OCI-LY7 (cell line): ENCODE measurements around the gene UBE2L3. TPM values are rescaled to one million over a fixed set of nuclear protein-coding genes. Genes with fewer than 3 reads are reported as not detected.
"Not testable (repeated sequence)": the region's sequence is repeated elsewhere in the genome, so short reads cannot be mapped to it uniquely, and the experiment has no call there.

Source experiments
- BruUV-seq: library from RNA; stranded (reverse); fragments of 400-500 nt; replicated peaks from 2 replicates; lab custom pipeline; 2021; lab: Mats Ljungman, UMichigan
- CTCF ChIA-PET: fragments of 300-600 bp; sonication (Branson Sonifier 250); formaldehyde crosslinking; loops from one replicate; lab custom pipeline; 2022; ENCODE audit warnings: antibody characterized with exemption; ENCODE audit not compliant: unreplicated experiment; lab: Charles Lee
- POLR2A ChIA-PET: fragments of 300-600 bp; sonication (Branson Sonifier 250); formaldehyde crosslinking; loops from one replicate; lab custom pipeline; 2022; ENCODE audit warnings: antibody characterized with exemption; lab: Charles Lee
- DNase-seq: peaks from one replicate; pipeline ENCODE4 v3.0.0-alpha.2; 2015; ENCODE audit warnings: low spot score
- H2AFZ ChIP-seq: fragments of 200-600 bp; sonication (generic), shearing (Covaris generic); 2 replicates; pipeline ENCODE4 v1.6.1; 2014; ENCODE audit warnings: mild to moderate bottlenecking, antibody characterized with exemption, low read length, moderate library complexity
- H3K27ac ChIP-seq: fragments of 200-600 bp; sonication (generic); 2 replicates; pipeline ENCODE4 v1.5.1; 2014; ENCODE audit warnings: mixed run types, low read depth, mild to moderate bottlenecking, moderate library complexity, low read length, inconsistent platforms; ENCODE audit not compliant: poor library complexity, severe bottlenecking
- H3K36me3 ChIP-seq: fragments of 200-600 bp; sonication (generic); 2 replicates; pipeline ENCODE4 v1.6.1; 2014; ENCODE audit warnings: mild to moderate bottlenecking, antibody characterized with exemption, low read length, moderate library complexity, mixed read lengths; ENCODE audit not compliant: insufficient read depth
- H3K4me1 ChIP-seq: fragments of 200-600 bp; sonication (generic); 2 replicates; pipeline ENCODE4 v1.5.1; 2014; ENCODE audit warnings: mild to moderate bottlenecking, low read length; ENCODE audit not compliant: insufficient read depth, poor library complexity, severe bottlenecking
- H3K4me2 ChIP-seq: fragments of 200-600 bp; sonication (generic); 2 replicates; pipeline ENCODE4 v1.6.1; 2014; ENCODE audit warnings: mild to moderate bottlenecking, low read length
- H3K4me3 ChIP-seq: fragments of 200-600 bp; sonication (generic); 2 replicates; pipeline ENCODE4 v1.5.1; 2014; ENCODE audit warnings: mild to moderate bottlenecking, low read depth, low read length; ENCODE audit not compliant: poor library complexity, severe bottlenecking
- H3K79me2 ChIP-seq: fragments of 200-600 bp; sonication (generic); 2 replicates; pipeline ENCODE4 v1.6.1; 2016; ENCODE audit warnings: low read depth, mild to moderate bottlenecking, low read length, moderate library complexity, mixed read lengths; ENCODE audit not compliant: insufficient read depth
- H3K9me2 ChIP-seq: fragments of 200-600 bp; sonication (generic); 2 replicates; pipeline ENCODE4 v1.6.1; 2016; ENCODE audit warnings: mild to moderate bottlenecking, low read length, mixed read lengths; ENCODE audit not compliant: insufficient read depth
- H3K9me3 ChIP-seq: fragments of 200-600 bp; sonication (generic); 2 replicates; pipeline ENCODE4 v1.6.1; 2014; ENCODE audit warnings: mild to moderate bottlenecking, mixed run types, low read length, mixed read lengths
- H4K20me1 ChIP-seq: fragments of 200-600 bp; sonication (generic); 2 replicates; pipeline ENCODE4 v1.6.1; 2014; ENCODE audit warnings: mild to moderate bottlenecking, antibody characterized with exemption, low read length, moderate library complexity, mixed read lengths; ENCODE audit not compliant: insufficient read depth
- CTCF ChIP-seq: fragments of 200-600 bp; sonication (generic); conservative IDR thresholded peaks from 2 replicates; pipeline ENCODE4 v1.5.1; 2014; ENCODE audit warnings: mild to moderate bottlenecking, antibody characterized with exemption, low read length, moderate library complexity, mixed read lengths
- EZH2phosphoT487 ChIP-seq: fragments of 200-600 bp; sonication (generic); IDR thresholded peaks from 2 replicates; pipeline ENCODE4 v1.6.1; 2018; ENCODE audit warnings: low read depth, borderline replicate concordance, mild to moderate bottlenecking, mixed run types, antibody characterized with exemption, low read length, moderate library complexity, mixed read lengths
- intact Hi-C: fragments of 100-400 bp; cut with micrococcal nuclease; formaldehyde crosslinking; loops from one replicate; pipeline ENCODE4 v1.10.0; 2022; ENCODE audit not compliant: unreplicated experiment
- total RNA-seq, 2 experiments: library from RNA; depleted of rRNA in 1 of 2; stranded (reverse); fragments of >200 nt in 1 of 2; shearing (Covaris generic) in 1 of 2; gene quantifications; 2 replicates each; pipeline ENCODE4 v1.2.3, GENCODE V29; 2014 to 2022

Gene UBE2L3
- total RNA-seq, 2 experiments from 2014 or later: 63.8 to 67.1 TPM

- BruUV-seq: no TSS peak
- no peak for DNase-seq
- H3K9me2 ChIP-seq: no peaks in the 10 kb centered on the region
- H2AFZ ChIP-seq: no peak overlapping the region
- no peak overlapping the region for H3K4me3 ChIP-seq
- peaks cover 26% of the 10 kb centered on the region for H3K4me1 ChIP-seq
- H3K36me3 ChIP-seq: peaks cover 70% of the 10 kb centered on the region
- no peak overlapping the region for H3K4me2 ChIP-seq
- ChIA-PET CTCF (interaction anchor here (1.0 kb wide), 1 partner anchor 12 kb away, joined by 3 read pairs; no protein-coding TSS in a partner anchor), POLR2A (interaction anchor here (2.0 kb wide), 1 partner anchor 9 kb away, joined by 6 read pairs; no protein-coding TSS in a partner anchor)
- TF ChIP-seq CTCF: no peak
- no peak for TF ChIP-seq EZH2phosphoT487
- peaks cover 55% of the 10 kb centered on the region for H4K20me1 ChIP-seq
- no peak overlapping the region for H3K27ac ChIP-seq
- intact Hi-C loops: no loop called here
- H3K9me3 ChIP-seq: no peaks in the 10 kb centered on the region
- peaks cover 100% of the 10 kb centered on the region for H3K79me2 ChIP-seq
Measured at GRCh38 chr22:21573293-21573734, 5.8 kb downstream of the UBE2L3 start.

DNA sequence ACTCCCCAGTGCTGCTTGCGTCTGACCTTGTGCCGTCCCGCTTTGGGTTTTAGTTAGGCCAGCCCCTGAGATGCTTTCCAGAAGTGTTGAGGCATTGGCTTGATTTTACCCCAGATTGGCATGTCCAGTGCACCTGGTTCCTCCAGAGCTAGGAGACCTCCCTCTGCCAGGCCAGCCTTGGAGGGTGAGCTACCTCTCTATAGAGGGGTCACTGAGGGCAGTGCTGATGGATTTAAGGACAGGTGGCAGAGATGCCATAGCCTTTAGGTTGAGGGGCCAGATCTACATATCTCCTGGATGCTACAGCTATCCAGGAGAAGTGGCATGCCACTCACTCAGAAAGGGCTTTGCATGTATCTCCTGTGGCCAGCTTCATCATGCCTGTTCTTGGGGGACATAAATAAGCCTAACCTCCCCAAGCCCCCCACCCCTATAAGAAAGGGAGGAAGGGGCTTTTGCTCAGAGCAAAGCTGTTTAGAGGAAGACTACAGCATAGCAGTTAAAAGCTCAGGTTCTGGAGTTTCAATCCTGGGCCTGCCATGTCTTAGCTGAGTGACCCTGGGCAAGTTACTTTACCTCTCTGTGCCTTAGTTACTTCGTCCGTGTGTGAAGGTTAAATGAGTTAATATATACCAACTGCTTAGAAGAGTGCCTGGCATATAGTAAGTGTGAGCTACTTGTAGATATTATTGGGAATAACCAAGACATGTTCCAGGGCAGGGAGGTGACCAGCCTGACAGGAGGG lies 6.4 kb downstream of the UBE2L3 start:
- Histone ChIP-seq H3K9me2 (no peaks in the 10 kb centered on the region), H3K36me3 (peaks cover 68% of the 10 kb centered on the region), H3K79me2 (peaks cover 100% of the 10 kb centered on the region), H3K4me3 (no peak overlapping the region), H3K27ac (no peak overlapping the region), H3K4me1 (peaks cover 26% of the 10 kb centered on the region), H4K20me1 (peaks cover 50% of the 10 kb centered on the region), H3K4me2 (no peak overlapping the region), H3K9me3 (no peaks in the 10 kb centered on the region), H2AFZ (no peak overlapping the region)
- BruUV-seq: no TSS peak
- ChIA-PET POLR2A (interaction anchor here (2.0 kb wide), 1 partner anchor 9 kb away, joined by 6 read pairs; no protein-coding TSS in a partner anchor), CTCF (no interaction called here)
- intact Hi-C loops: no loop called here
- TF ChIP-seq CTCF: no peak
- DNase-seq: no peak

- H3K4me1 ChIP-seq: peaks cover 41% of the 10 kb centered on the region
- H3K27ac ChIP-seq: no peak overlapping the region
- ChIA-PET POLR2A (interaction anchor here (1.3 kb wide), 1 partner anchor 51 kb away, joined by 9 read pairs; no protein-coding TSS in a partner anchor), CTCF (no interaction called here)
- H3K4me3 ChIP-seq: no peak overlapping the region
- intact Hi-C loops: no loop called here
- TF ChIP-seq EZH2phosphoT487 (no peak), CTCF (no peak)
- no peaks in the 10 kb centered on the region for H3K9me2 ChIP-seq
- H3K9me3 ChIP-seq: no peaks in the 10 kb centered on the region
- H4K20me1 ChIP-seq: peaks cover 18% of the 10 kb centered on the region
- H3K36me3 ChIP-seq: peaks cover 44% of the 10 kb centered on the region
- no peak overlapping the region for H2AFZ ChIP-seq
- H3K4me2 ChIP-seq: no peak overlapping the region; the same call in 1 of the 2 replicates
- no peak for DNase-seq
- BruUV-seq: no TSS peak
- peaks cover 99% of the 10 kb centered on the region for H3K79me2 ChIP-seq
Measured at GRCh38 chr22:21579474-21579851, 11.9 kb downstream of the UBE2L3 start.

DNA sequence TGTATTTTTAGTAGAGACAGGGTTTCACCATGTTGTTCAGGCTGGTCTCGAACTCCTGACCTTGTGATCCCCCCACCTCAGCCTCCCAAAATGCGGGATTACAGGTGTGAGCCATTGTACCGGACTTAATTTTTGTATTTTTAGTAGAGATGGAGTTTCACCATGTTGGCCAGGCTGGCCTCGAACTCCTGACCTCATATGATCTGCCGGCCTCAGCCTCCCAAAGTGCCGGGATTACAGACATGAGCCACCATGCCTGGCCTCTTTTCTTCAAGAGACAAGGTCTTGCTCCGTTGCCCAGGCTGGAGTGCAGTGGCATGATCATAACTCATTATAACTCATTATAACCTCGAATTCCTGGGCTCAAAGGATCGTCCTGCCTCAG lies 13.1 kb downstream of the UBE2L3 start:
- H3K4me2 ChIP-seq, BruUV-seq, DNase-seq, H3K9me3 ChIP-seq, H3K4me3 ChIP-seq, H2AFZ ChIP-seq, H3K27ac ChIP-seq, CTCF ChIA-PET, H3K9me2 ChIP-seq: not testable (repeated sequence)
- POLR2A ChIA-PET: interaction anchor here (0.7 kb wide), 1 partner anchor 23 kb away, joined by 3 read pairs; no protein-coding TSS in a partner anchor
- peaks cover 99% of the 10 kb centered on the region for H3K79me2 ChIP-seq
- intact Hi-C loops: loop anchor here (1.0 kb wide), 1 partner anchor 11 kb away; no protein-coding TSS in a partner anchor
- H4K20me1 ChIP-seq: peaks cover 16% of the 10 kb centered on the region; the same call in 1 of the 2 replicates
- H3K36me3 ChIP-seq: peaks cover 54% of the 10 kb centered on the region
- H3K4me1 ChIP-seq: peaks cover 46% of the 10 kb centered on the region
